ENCODE data around the gene GPC6.
"Not testable (repeated sequence)": the region's sequence is repeated elsewhere in the genome, so short reads cannot be mapped to it uniquely, and the experiment has no call there.

Gene GPC6

GRCh38 chr13:94170145-94170571, 943.6 kb downstream of the GPC6 start:
- no peak for DNase-seq (ENCODE audit: low read depth)

GRCh38 chr13:94172416-94172815, 945.8 kb downstream of the GPC6 start:
- DNase-seq (ENCODE audit: low read depth): no peak

GRCh38 chr13:94173312-94173854, 946.8 kb downstream of the GPC6 start:
- no peak for DNase-seq (ENCODE audit: low read depth)

- DNase-seq (ENCODE audit: low read depth): no peak
Measured at GRCh38 chr13:94174009-94174408, 947.4 kb downstream of the GPC6 start.

GRCh38 chr13:94175076-94175475, 948.5 kb downstream of the GPC6 start:
- no peak for DNase-seq (ENCODE audit: low read depth)

- no peak for DNase-seq (ENCODE audit: low read depth)
Measured at GRCh38 chr13:94176561-94176960, 950.0 kb downstream of the GPC6 start.

- no peak for DNase-seq (ENCODE audit: low read depth)
Measured at GRCh38 chr13:94177041-94177440, 950.4 kb downstream of the GPC6 start.

GRCh38 chr13:94178625-94179244, 952.1 kb downstream of the GPC6 start:
- no peak for DNase-seq (ENCODE audit: low read depth)

- no peak for DNase-seq (ENCODE audit: low read depth)
Measured at GRCh38 chr13:94181461-94182107, 955.0 kb downstream of the GPC6 start.

- no peak for DNase-seq (ENCODE audit: low read depth)
Measured at GRCh38 chr13:94182185-94182761, 955.7 kb downstream of the GPC6 start.

GRCh38 chr13:94186470-94186869, 959.9 kb downstream of the GPC6 start:
- DNase-seq (ENCODE audit: low read depth): no peak

- DNase-seq (ENCODE audit: low read depth): no peak
Measured at GRCh38 chr13:94188201-94188854, 961.7 kb downstream of the GPC6 start.

GRCh38 chr13:94192431-94192975, 965.9 kb downstream of the GPC6 start:
- no peak for DNase-seq (ENCODE audit: low read depth)

- no peak for DNase-seq (ENCODE audit: low read depth)
Measured at GRCh38 chr13:94195715-94196114, 969.1 kb downstream of the GPC6 start.

GRCh38 chr13:94196413-94196812, 969.8 kb downstream of the GPC6 start:
- no peak for DNase-seq (ENCODE audit: low read depth)

- no peak for DNase-seq (ENCODE audit: low read depth)
Measured at GRCh38 chr13:94198681-94199080, 972.1 kb downstream of the GPC6 start.

- DNase-seq (ENCODE audit: low read depth): no peak
Measured at GRCh38 chr13:94199135-94199534, 972.5 kb downstream of the GPC6 start.

GRCh38 chr13:94201022-94201421, 974.4 kb downstream of the GPC6 start:
- DNase-seq (ENCODE audit: low read depth): no peak

- DNase-seq (ENCODE audit: low read depth): no peak
Measured at GRCh38 chr13:94204163-94204562, 977.6 kb downstream of the GPC6 start.

GRCh38 chr13:94204946-94205345, 978.3 kb downstream of the GPC6 start:
- DNase-seq (ENCODE audit: low read depth): no peak

- no peak for DNase-seq (ENCODE audit: low read depth)
Measured at GRCh38 chr13:94205896-94206295, 979.3 kb downstream of the GPC6 start.

GRCh38 chr13:94209117-94209516, 982.5 kb downstream of the GPC6 start:
- no peak for DNase-seq (ENCODE audit: low read depth)

GRCh38 chr13:94209913-94210312, 983.3 kb downstream of the GPC6 start:
- DNase-seq (ENCODE audit: low read depth): not testable (repeated sequence)
